Stimulated activated CD4-positive, alpha-beta T cell treated with anti-CD3 and anti-CD28 coated beads, TNF-alpha, amount 100 ng/mL, for 4 hours (primary cell): ENCODE data around the gene TRPM8.

Experiments
- DNase-seq, 3 experiments: peaks; one replicate each; pipeline ENCODE4 v3.0.0-alpha.2; 2020; ENCODE audit warnings: low read depth in 3 of 3

Gene TRPM8

DNA sequence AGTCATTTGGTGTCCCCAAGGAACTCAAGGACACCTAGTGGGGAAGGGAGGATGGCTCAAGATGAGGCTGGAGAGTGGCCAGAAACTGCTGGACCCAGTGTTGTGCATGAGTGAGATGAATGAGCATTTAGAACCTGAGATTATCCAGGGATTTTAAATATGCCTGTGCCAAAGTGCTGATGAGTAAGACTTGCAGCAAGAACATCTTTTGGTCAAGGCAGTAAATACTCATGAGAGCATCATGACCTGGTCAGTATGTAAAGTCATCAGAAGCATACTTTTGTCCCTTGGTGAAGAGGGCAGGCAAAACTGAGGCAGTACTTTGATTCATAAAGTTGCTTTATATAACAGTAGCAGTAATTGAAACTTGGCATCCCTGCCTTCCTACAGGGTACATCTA, 130.2 kb downstream of the TRPM8 start:
- no peak for DNase-seq

DNA sequence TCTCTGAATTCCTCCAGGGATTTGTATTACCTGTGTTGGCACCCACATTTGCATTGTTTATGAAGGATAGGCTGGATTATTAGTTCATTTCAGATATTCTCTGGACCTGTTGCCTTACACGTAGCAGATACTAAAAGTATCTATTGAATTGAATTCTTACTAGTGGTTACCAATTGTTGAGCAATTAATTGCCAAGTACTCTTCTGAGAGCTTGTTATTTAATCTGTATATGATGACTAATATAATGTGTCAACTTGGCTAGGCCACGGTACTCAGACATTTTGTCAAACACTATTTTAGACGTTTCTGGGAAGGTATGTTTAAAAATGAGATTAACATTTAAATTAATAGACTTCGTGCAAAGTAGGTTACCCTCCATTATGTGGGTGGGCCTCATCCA, 130.9 kb downstream of the TRPM8 start:
- no peak for DNase-seq

GRCh38 chr2:234050455-234051135, 133.4 kb downstream of the TRPM8 start, which contains the start of gene SPP2:
Gene SPP2, plus strand, starts transcription at chr2:234050702. Its CDS starts 85 bp downstream, at chr2:234050787.
- no peak for DNase-seq

GRCh38 chr2:234051374-234052070, 134.3 kb downstream of the TRPM8 start:
- no peak for DNase-seq

DNA sequence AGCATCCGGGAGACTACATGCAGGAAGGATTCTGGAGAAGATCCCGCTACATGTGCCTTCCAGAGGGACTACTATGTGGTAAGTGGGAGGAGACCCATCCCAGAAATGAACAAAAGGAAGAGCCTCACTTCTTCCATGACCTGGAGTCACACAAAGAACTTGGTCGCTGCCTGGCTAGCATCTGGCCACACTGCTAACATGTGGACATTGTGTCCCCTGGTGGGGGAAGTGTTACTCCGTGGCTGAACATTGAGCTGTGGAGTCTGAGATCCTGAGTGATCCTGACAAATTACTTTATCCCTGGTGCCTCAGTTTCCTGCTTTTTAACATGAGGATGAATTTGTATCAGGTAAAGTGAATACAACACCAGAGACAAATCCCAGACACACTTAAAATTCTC, 141.7 kb downstream of the TRPM8 start:
- no peak for DNase-seq

DNA sequence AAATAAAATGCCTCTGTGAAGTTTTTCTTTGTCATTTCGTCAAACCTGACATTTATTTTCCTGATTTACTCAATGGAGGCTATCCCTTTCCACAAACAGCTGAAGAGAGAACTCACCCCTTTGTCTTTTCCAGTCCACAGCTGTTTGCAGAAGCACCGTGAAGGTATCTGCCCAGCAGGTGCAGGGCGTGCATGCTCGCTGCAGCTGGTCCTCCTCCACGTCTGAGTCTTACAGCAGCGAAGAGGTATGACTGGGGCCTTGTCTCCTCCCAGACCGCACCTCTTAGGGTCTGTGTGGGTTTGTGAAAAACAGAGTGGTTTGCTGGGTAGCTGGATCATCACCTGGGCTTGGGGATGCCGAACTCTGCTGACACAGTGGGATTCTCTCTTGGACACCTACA, 143.1 kb downstream of the TRPM8 start:
- DNase-seq: no peak

DNA sequence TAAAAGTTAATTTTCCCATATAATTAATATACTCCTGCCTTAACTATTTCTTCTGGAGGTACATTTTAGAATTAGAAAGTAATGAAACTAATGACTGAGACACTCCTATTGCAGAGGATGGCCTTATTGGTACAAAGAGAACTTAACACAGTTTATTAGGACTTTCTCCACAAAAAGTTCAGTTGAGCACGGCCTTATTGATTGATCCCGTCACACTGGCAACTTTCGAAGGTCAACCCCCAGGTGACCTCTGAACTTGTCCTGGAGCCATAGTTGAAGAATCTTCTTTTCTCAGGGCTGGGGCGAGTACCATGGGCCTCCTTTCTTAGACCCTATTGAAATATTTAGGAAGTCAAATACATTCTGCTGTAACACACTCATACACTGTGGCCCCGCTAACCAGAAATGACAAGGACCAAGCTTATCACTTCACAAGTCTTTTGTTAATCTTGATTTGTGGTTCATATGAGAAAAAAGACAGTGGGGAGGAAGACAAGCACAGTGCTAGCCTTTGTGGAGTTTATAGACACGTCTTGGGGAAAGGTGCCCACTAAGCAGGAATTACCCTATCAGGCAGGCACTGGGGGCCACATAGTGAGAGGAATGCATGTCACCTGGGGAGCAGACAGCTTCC, 144.6 kb downstream of the TRPM8 start:
- no peak for DNase-seq

DNA sequence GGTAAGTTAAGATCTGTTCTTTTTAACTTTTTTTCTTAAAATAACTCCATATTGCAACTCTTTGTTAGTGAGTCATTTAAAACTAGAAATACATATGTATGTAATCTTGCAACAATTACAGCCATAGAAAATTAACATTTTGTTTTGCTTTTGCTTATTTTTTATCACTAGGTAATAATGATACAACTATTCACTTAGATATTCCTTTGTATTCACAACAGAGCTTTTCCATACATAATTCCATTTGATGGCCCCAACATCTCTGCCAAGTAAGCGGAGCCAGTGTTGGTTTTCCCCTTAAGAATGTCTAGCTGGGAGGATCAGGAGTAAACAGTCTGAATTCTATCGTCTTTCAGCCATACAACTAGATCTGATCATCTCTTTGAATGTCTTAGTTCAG, 149.4 kb downstream of the TRPM8 start:
- DNase-seq: no peak
